GM10847 (cell line): ENCODE results near the gene IGLON5.

Experiments
- POLR2A ChIP-seq: IDR thresholded peaks from 2 replicates; pipeline ENCODE4 v1.6.1; 2011; ENCODE audit not compliant: insufficient read length; ENCODE audit errors: extremely low read depth

The IGLON5 gene

GRCh38 chr19:51326216-51327065, 15.0 kb downstream of the IGLON5 start:
- TF ChIP-seq POLR2A: no peak

- no peak for TF ChIP-seq POLR2A
These were observed 15.9 kb downstream of the IGLON5 start for GRCh38 chr19:51327066-51328001.

GRCh38 chr19:51329411-51329810, 18.0 kb downstream of the IGLON5 start:
- TF ChIP-seq POLR2A: no peak

GRCh38 chr19:51330366-51330765, 18.9 kb downstream of the IGLON5 start:
- no peak for TF ChIP-seq POLR2A

DNA sequence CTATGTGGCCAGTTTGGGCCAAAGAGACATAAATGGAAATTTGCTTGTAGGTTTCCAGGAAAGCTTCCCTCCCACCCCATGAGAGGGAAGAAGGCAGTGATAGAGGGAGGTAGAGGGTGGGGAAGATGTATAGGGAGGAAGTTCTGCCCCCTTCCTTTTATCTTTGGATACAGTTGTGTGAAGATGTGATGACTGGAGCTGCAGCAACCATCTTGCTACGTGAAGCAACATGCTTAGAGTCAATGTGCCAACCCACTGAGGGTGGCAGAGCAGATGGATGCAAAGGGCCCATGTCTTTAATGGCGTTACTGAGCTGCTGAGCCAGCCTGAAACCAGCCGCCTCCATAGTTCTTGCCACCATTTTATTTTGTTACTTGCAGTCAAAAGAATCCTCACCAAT, 19.7 kb downstream of the IGLON5 start:
- TF ChIP-seq POLR2A: no peak

- no peak for TF ChIP-seq POLR2A
These were observed 20.3 kb downstream of the IGLON5 start for GRCh38 chr19:51331716-51332115.

DNA sequence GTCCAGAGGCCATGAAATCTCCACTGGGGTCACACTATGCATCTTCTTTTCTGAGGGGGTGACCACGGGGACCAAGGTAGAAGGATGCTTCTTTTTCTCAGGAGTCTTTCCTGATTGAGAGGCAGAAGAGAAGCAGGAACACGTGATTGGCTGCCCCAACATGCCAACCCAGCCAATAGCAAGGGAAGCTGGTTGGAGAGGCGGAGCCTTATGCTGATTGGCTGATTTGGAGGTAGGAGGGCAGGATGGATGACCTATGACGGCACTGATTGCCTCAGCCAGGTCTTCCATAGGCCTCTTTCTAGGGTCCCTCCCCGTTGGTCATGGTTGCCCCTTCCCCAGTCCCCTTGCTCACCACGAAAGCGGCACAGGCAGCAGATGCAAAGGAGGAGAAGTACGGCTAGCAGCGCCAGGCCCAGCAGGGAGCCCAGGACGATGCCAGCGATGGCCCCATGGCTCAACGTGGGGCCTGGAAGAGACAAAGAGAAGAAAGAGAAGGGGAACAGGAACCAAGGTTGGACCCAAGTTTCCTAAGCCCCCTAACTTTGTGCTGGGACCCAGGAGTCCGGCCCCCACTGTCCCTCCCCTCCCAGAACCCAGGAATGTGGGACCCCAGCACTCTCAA, 22.5 kb downstream of the IGLON5 start:
- no peak for TF ChIP-seq POLR2A

GRCh38 chr19:51337141-51337860, 25.9 kb downstream of the IGLON5 start:
- TF ChIP-seq POLR2A: no peak

- no peak for TF ChIP-seq POLR2A
These were observed 26.6 kb downstream of the IGLON5 start for GRCh38 chr19:51337861-51338562.

- TF ChIP-seq POLR2A: no peak
These were observed 27.3 kb downstream of the IGLON5 start for GRCh38 chr19:51338563-51339312.

GRCh38 chr19:51339313-51339686, 27.9 kb downstream of the IGLON5 start:
- TF ChIP-seq POLR2A: no peak

GRCh38 chr19:51339687-51340656, 28.5 kb downstream of the IGLON5 start:
- TF ChIP-seq POLR2A: no peak
